GM12878 (cell line): ENCODE data around the gene SPEG. TPM values are rescaled to one million over a fixed set of nuclear protein-coding genes. Genes with fewer than 3 reads are reported as not detected.

Experiments
- BCL11A ChIP-seq: IDR thresholded peaks from 2 replicates; pipeline ENCODE4 v1.6.1; 2011; ENCODE audit warnings: low read depth, low read length
- CREM ChIP-seq: IDR thresholded peaks from 2 replicates; pipeline ENCODE4 v1.6.1; 2014; ENCODE audit warnings: antibody characterized with exemption, low read depth
- JUNB ChIP-seq: IDR thresholded peaks from 2 replicates; pipeline ENCODE4 v1.6.1; 2016; ENCODE audit warnings: antibody characterized with exemption, mild to moderate bottlenecking
- NFIC ChIP-seq: IDR thresholded peaks from 2 replicates; pipeline ENCODE4 v1.6.1; 2012; ENCODE audit warnings: low read depth, mild to moderate bottlenecking, inconsistent platforms, low read length, moderate library complexity
- RUNX3 ChIP-seq: IDR thresholded peaks from 2 replicates; pipeline ENCODE4 v1.6.1; 2012; ENCODE audit warnings: low read length, inconsistent platforms
- SUPT20H ChIP-seq: IDR thresholded peaks from 2 replicates; pipeline ENCODE4 v1.6.1; 2011; ENCODE audit warnings: low read depth, mild to moderate bottlenecking, low read length, moderate library complexity, borderline replicate concordance; ENCODE audit not compliant: control insufficient read depth
- WRNIP1 ChIP-seq: IDR thresholded peaks from 2 replicates; pipeline ENCODE4 v1.6.1; 2011; ENCODE audit warnings: low read depth, low read length, improper control_type of control experiment, borderline replicate concordance
- ZNF687 ChIP-seq: fragments of 450-650 bp; IDR thresholded peaks from 2 replicates; pipeline ENCODE4 v1.6.1; 2017; ENCODE audit warnings: mild to moderate bottlenecking, moderate library complexity
- polyA plus RNA-seq, 11 experiments: library from polyadenylated mRNA; depleted of rRNA in 4 of 11; unstranded in 6 of 11; stranded (reverse) in 5 of 11; fragments of >200 nt; fragmentation: Nextera tagmentation in 4 of 11; fragmentation: Illumina TruSeq in 1 of 11; extraction: Ambion mirVana in 4 of 11; extraction: Trizol in 1 of 11; gene quantifications; 1 replicate in 1 of 11; 2 replicates in 10 of 11; pipeline versions ENCODE4 v1.2.1 to v1.2.3, GENCODE V29; 2011 to 2016; ENCODE audit warnings: inconsistent platforms in 2 of 11, missing spikeins in 2 of 11, low read depth in 1 of 11
- total RNA-seq, 4 experiments: library from RNA; depleted of rRNA in 3 of 4; stranded (reverse); fragments of >200 nt in 3 of 4; fragmentation: Illumina TruSeq in 1 of 4; extraction: Trizol in 1 of 4; gene quantifications; 2 replicates each; pipeline versions ENCODE4 v1.2.1 to v1.2.3, GENCODE V29; 2013 to 2021

Gene SPEG
- total and polyA plus RNA-seq, 10 of the 15 experiments (the other 5 are each of a cell fraction or from before 2014, with no cell fraction given): 0.03 to 0.28 TPM; not detected in 8

GRCh38 chr2:219451661-219452360 lies 17.2 kb downstream of the SPEG start (continued):
- TF ChIP-seq ZNF687 (no peak), SUPT20H (no peak), JUNB (no peak), CREM (no peak), NFIC (no peak), RUNX3 (no peak), WRNIP1 (no peak), BCL11A (no peak)
